Measurements from ENCODE around the gene KREMEN1. TPM values are rescaled to one million over a fixed set of nuclear protein-coding genes. Genes with fewer than 3 reads are reported as not detected.

The KREMEN1 gene
- total RNA-seq, 1 experiment from 2014 or later, result 2.7 TPM

DNA sequence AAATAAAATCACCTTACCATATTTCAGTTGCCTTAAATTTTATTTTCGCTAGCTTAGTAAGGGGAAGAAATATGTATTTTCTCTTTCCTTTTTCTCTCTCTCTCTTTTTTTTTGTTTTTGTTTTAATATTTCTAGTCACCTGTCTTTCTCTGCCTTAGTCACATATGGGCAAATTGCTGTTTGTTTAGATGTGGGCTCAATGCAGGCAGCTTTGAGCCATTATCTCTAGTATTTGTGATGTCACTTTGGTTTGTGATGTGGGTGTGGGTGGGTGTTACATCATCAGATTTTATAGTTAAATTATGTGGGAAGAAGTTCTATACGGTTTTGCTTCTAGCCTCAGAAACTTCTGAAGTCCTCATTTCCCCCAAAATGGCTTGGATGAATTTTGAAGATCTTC is 11.1 kb upstream of the KREMEN1 start, which contains the start of gene C22orf31:
C22orf31 (minus strand) TSS at position 59 of the 400 bp plus-strand sequence; CDS start at position 20, 39 bp downstream.
- no peak for ATAC-seq
- TF ChIP-seq EZH2 (IDR thresholded peaks at IDR 0.05; ENCODE audit: low read length, unreplicated experiment) (no peak), EZH2phosphoT487 (IDR thresholded peaks at IDR 0.05; ENCODE audit: borderline replicate concordance, low read length) (no peak), CTCF (conservative IDR thresholded peaks at IDR 0.05; ENCODE audit: low read depth, low read length) (no peak)
- no peaks in the 10 kb centered on the region for H3F3A ChIP-seq (ENCODE audit: low read length, unreplicated experiment)
- ChIA-PET CTCF (no interaction called here), POLR2A (ENCODE audit: unreplicated experiment) (no interaction called here)
- no peak within 1 kb of the TSS for H3K4me3 ChIP-seq (ENCODE audit: low read length)
- no peak within 1 kb of the TSS for H3K27ac ChIP-seq (ENCODE audit: low read length)
- H3K27me3 ChIP-seq (ENCODE audit: low read length), result no peaks in the 10 kb centered on the region
- no TSS peak for BruUV-seq (replicated peaks)
- H2AFZ ChIP-seq (ENCODE audit: low read length), result no peak within 1 kb of the TSS
- H3K79me2 ChIP-seq (ENCODE audit: low read length), result no peaks in the 10 kb centered on the region
- no peaks in the 10 kb centered on the region for H3K36me3 ChIP-seq (ENCODE audit: low read depth, low read length)
- intact Hi-C loops (cut with micrococcal nuclease), result no loop called here
- DNase-seq, result no peak
- no peaks in the 10 kb centered on the region for H3K9me2 ChIP-seq (replicated peaks; ENCODE audit: low read length)
- no peak within 1 kb of the TSS for H3K4me2 ChIP-seq (ENCODE audit: low read length)
- no peaks in the 10 kb centered on the region for H4K20me1 ChIP-seq (ENCODE audit: low read length)
- H3K4me1 ChIP-seq (ENCODE audit: insufficient read depth, low read length), result no peaks in the 10 kb centered on the region
- no peaks in the 10 kb centered on the region for H3K9me3 ChIP-seq (ENCODE audit: low read length)
- H3K9ac ChIP-seq (ENCODE audit: low read length), result no peak within 1 kb of the TSS

DNA sequence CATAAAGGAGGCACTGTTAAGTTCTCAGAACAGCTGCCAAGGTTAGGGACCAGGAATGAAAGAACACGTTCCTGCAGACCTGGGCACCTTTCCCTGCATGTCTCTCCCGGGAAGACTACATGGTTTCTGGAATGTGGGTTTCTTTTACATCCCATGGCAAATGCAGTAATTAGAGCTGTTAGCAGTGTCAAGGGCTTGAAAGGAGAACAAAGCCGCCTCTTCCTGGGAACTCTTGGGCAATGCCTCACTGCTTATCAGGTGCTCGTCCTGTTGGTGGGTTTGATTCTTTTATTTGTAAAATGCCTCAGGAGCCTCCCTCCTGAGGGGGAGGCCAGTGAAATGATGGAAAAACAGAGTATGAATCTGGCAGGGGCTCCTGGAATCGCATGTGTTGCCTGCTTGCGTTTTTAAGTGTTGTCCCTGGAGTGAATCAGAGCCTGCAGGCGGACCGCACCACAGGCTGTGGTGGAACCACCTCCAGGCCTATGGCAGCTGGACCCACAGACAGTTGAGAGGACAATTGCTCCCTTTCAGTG is 10.5 kb upstream of the KREMEN1 start:
- CTCF ChIA-PET, result no interaction called here
- H3K4me1 ChIP-seq (ENCODE audit: insufficient read depth, low read length), result no peaks in the 10 kb centered on the region
- POLR2A ChIA-PET (ENCODE audit: unreplicated experiment), result no interaction called here
- no peaks in the 10 kb centered on the region for H3K9me3 ChIP-seq (ENCODE audit: low read length)
- H3K27me3 ChIP-seq (ENCODE audit: low read length), result no peaks in the 10 kb centered on the region
- no peaks in the 10 kb centered on the region for H4K20me1 ChIP-seq (ENCODE audit: low read length)
- H3K79me2 ChIP-seq (ENCODE audit: low read length), result no peaks in the 10 kb centered on the region
- no peak overlapping the region for H3K4me3 ChIP-seq (ENCODE audit: low read length)
- TF ChIP-seq CTCF (conservative IDR thresholded peaks at IDR 0.05; ENCODE audit: low read depth, low read length), result no peak
- no peak for TF ChIP-seq EZH2 (IDR thresholded peaks at IDR 0.05; ENCODE audit: low read length, unreplicated experiment)
- no peaks in the 10 kb centered on the region for H3K36me3 ChIP-seq (ENCODE audit: low read depth, low read length)
- no peak overlapping the region for H2AFZ ChIP-seq (ENCODE audit: low read length)
- intact Hi-C loops (cut with micrococcal nuclease), result no loop called here
- H3K4me2 ChIP-seq (ENCODE audit: low read length), result no peak overlapping the region
- no peaks in the 10 kb centered on the region for H3K9me2 ChIP-seq (replicated peaks; ENCODE audit: low read length)
- H3F3A ChIP-seq (ENCODE audit: low read length, unreplicated experiment), result no peaks in the 10 kb centered on the region
- no peak for DNase-seq
- H3K27ac ChIP-seq (ENCODE audit: low read length), result no peak overlapping the region
- no peak for ATAC-seq
- no peak overlapping the region for H3K9ac ChIP-seq (ENCODE audit: low read length)
- BruUV-seq (replicated peaks), result no TSS peak

DNA sequence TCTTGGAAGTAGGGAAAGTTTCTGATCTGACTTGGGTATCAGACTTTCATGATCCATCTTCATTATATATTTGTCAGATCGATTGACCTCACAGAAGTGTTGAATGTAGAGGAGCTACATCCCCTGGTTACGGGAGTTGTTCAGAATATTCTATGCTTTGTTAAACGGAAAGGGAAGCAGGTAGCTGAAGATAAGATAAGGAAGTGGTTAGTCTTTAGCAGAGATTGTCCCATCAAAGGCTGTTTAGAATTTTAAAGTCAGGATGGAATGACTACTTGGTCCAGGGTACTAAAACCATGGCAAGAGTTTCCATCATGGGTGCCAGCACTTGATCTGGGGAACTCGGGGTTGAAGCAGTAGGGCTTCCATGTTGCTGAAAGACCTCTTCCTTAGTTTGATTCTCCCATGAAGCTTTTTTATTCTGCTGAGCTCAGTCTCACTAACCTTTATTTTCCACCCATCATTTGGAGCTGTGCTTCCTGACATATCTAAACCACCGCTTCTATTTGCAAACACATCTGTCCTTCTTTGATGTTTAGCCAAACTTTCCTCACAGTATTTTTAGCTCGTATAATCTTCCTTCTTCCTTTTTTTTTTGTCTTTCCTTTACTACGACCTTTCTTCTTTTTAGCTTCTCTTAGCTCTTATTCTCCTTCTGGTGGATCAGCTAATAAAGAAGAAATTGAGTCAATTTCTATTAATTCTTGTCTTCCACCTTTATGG is 7.2 kb upstream of the KREMEN1 start:
- CTCF ChIA-PET, result no interaction called here
- DNase-seq (no peak), ATAC-seq (no peak)
- TF ChIP-seq EZH2 (IDR thresholded peaks at IDR 0.05; ENCODE audit: low read length, unreplicated experiment) (no peak), CTCF (conservative IDR thresholded peaks at IDR 0.05; ENCODE audit: low read depth, low read length) (no peak), EZH2phosphoT487 (IDR thresholded peaks at IDR 0.05; ENCODE audit: borderline replicate concordance, low read length) (no peak)
- no peak overlapping the region for H2AFZ ChIP-seq (ENCODE audit: low read length)
- H3K36me3 ChIP-seq (ENCODE audit: low read depth, low read length), result no peaks in the 10 kb centered on the region
- H3F3A ChIP-seq (ENCODE audit: low read length, unreplicated experiment), result no peaks in the 10 kb centered on the region
- H3K9me2 ChIP-seq (replicated peaks; ENCODE audit: low read length), result no peaks in the 10 kb centered on the region
- H3K9me3 ChIP-seq (ENCODE audit: low read length), result no peaks in the 10 kb centered on the region
- H3K27me3 ChIP-seq (ENCODE audit: low read length), result no peaks in the 10 kb centered on the region
- no peaks in the 10 kb centered on the region for H3K79me2 ChIP-seq (ENCODE audit: low read length)
- no peak overlapping the region for H3K27ac ChIP-seq (ENCODE audit: low read length)
- H3K9ac ChIP-seq (ENCODE audit: low read length), result no peak overlapping the region
- H3K4me2 ChIP-seq (ENCODE audit: low read length), result no peak overlapping the region
- BruUV-seq (replicated peaks), result no TSS peak
- POLR2A ChIA-PET (ENCODE audit: unreplicated experiment), result no interaction called here
- no peak overlapping the region for H3K4me3 ChIP-seq (ENCODE audit: low read length)
- no peaks in the 10 kb centered on the region for H3K4me1 ChIP-seq (ENCODE audit: insufficient read depth, low read length)
- H4K20me1 ChIP-seq (ENCODE audit: low read length), result no peaks in the 10 kb centered on the region
- intact Hi-C loops (cut with micrococcal nuclease), result no loop called here

Measured in PC-3 (cell line).